ENCODE results near the gene CLSTN2. TPM values are rescaled to one million over a fixed set of nuclear protein-coding genes. Genes with fewer than 3 reads are reported as not detected.

Gene CLSTN2
- total and polyA plus RNA-seq, 2 of the 8 experiments (the other 6 are each of a cell fraction or from before 2014, with no cell fraction given), result 0.39 to 0.52 TPM

- TF ChIP-seq RNF2 (IDR thresholded peaks at IDR 0.05; ENCODE audit: borderline replicate concordance, low read depth, low read length, missing control alignments, poor library complexity, severe bottlenecking), result no peak
- TF ChIP-seq E2F6 (IDR thresholded peaks at IDR 0.05), result no peak
- no peak for TF ChIP-seq HDAC2 (IDR thresholded peaks at IDR 0.05; ENCODE audit: borderline replicate concordance in 1 of 2, low read depth in 2 of 2, low read length in 2 of 2)
- no peak for TF ChIP-seq HDAC6 (IDR thresholded peaks at IDR 0.05; ENCODE audit: low read depth, low read length)
- no peak for TF ChIP-seq TAF7 (optimal IDR thresholded peaks at IDR 0.05; ENCODE audit: borderline replicate concordance, low read depth, low read length)
- no peak for TF ChIP-seq JUND (IDR thresholded peaks at IDR 0.05; ENCODE audit: low read length)
- TF ChIP-seq RAD21 (IDR thresholded peaks at IDR 0.05 in 1 of 2, conservative IDR thresholded peaks at IDR 0.05 in 1 of 2; ENCODE audit: low read depth in 2 of 2, low read length in 2 of 2), result no peak
- peak; percentile 51 for TF ChIP-seq CHD7 (IDR thresholded peaks at IDR 0.05; ENCODE audit: insufficient replicate concordance, low read length)
Observed at GRCh38 chr3:140204271-140204984, 269.4 kb downstream of the CLSTN2 start (continued).

All from H1 (cell line).